Measurements from ENCODE around the gene MTLN. TPM values are rescaled to one million over a fixed set of nuclear protein-coding genes. Genes with fewer than 3 reads are reported as not detected.

The MTLN gene
- total and polyA plus RNA-seq, 2 of the 13 experiments (the other 11 are each of a cell fraction or from before 2014, with no cell fraction given): 37.1 to 50.4 TPM

DNA sequence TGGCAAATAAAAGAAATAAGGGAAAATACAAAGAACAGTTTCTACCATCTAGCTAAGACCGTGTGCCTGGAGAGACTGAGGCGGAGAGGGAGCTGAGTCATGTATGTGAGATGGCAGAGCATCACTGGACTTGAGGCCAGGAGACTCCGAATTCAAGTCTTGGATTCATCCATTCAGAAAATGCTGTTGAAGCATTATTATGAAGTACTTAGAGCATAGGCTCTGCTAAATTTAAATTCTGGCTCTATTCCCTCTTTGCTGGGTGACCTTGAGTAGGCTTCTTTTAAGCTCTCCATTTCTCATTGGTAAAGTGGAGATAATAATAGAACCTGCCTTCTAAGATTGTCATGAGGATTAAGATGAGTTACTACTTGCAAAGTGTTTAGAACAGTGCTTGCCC lies 42.2 kb downstream of the MTLN start:
- Histone ChIP-seq H3K9ac (ENCODE audit: insufficient read depth, low read depth, low read length) (no peak overlapping the region), H3K4me3 (replicated peaks in 1 of 3; ENCODE audit: insufficient read depth in 1 of 3, low read depth in 2 of 3, low read length in 3 of 3) (no peak overlapping the region), H3K27me3 (ENCODE audit: control insufficient read depth in 1 of 2, insufficient read depth in 2 of 2, low read length in 2 of 2) (no peaks in the 10 kb centered on the region; a peak in 1 of 5 replicates), H3K36me3 (replicated peaks in 1 of 2; ENCODE audit: control insufficient read depth in 1 of 2, insufficient read depth in 2 of 2, low read length in 2 of 2) (no peaks in the 10 kb centered on the region), H3K9me3 (ENCODE audit: low read length) (no peaks in the 10 kb centered on the region), H3K27ac (ENCODE audit: extremely low read length, insufficient read depth, low read length) (no peak overlapping the region), H2AFZ (ENCODE audit: low read length) (no peak overlapping the region), H3K4me2 (ENCODE audit: low read depth, low read length) (no peak overlapping the region), H3K4me1 (ENCODE audit: insufficient read depth, low read length) (no peaks in the 10 kb centered on the region), H3K79me2 (ENCODE audit: insufficient read depth, low read length) (no peaks in the 10 kb centered on the region), H4K20me1 (ENCODE audit: insufficient read depth, low read length) (no peaks in the 10 kb centered on the region)
- intact Hi-C loops (cut with micrococcal nuclease; ENCODE audit: unreplicated experiment): no loop called here
- BruUV-seq (replicated peaks): no TSS peak
- POLR2A ChIA-PET: no interaction called here
- no peak for TF ChIP-seq SMAD3 (CRISPR knock-in tag; IDR thresholded peaks at IDR 0.05)
- TF ChIP-seq MAFF (IDR thresholded peaks at IDR 0.05; ENCODE audit: low read depth, low read length): 0 out of 2 replicates have a peak, but pooled peaks have one; percentile 16
- no peak for TF ChIP-seq MIER3 (CRISPR knock-in tag; IDR thresholded peaks at IDR 0.05; ENCODE audit: borderline replicate concordance)
- TF ChIP-seq PAF1 (CRISPR knock-in tag; IDR thresholded peaks at IDR 0.05): no peak
- no peak for TF ChIP-seq SAFB2 (CRISPR knock-in tag; IDR thresholded peaks at IDR 0.05; ENCODE audit: borderline replicate concordance, low read depth)
- TF ChIP-seq ZNF564 (CRISPR knock-in tag; IDR thresholded peaks at IDR 0.05): no peak
- TF ChIP-seq SALL2 (CRISPR knock-in tag; IDR thresholded peaks at IDR 0.05): no peak
- TF ChIP-seq NCOR1 (IDR thresholded peaks at IDR 0.05; ENCODE audit: borderline replicate concordance, low read length): no peak
- TF ChIP-seq MAFK (conservative IDR thresholded peaks at IDR 0.05 in 1 of 2, IDR thresholded peaks at IDR 0.05 in 1 of 2; ENCODE audit: low read length in 2 of 2): peak; percentile 37 to 41; a peak in 2 of 4 replicates
- TF ChIP-seq, protein P1, sequence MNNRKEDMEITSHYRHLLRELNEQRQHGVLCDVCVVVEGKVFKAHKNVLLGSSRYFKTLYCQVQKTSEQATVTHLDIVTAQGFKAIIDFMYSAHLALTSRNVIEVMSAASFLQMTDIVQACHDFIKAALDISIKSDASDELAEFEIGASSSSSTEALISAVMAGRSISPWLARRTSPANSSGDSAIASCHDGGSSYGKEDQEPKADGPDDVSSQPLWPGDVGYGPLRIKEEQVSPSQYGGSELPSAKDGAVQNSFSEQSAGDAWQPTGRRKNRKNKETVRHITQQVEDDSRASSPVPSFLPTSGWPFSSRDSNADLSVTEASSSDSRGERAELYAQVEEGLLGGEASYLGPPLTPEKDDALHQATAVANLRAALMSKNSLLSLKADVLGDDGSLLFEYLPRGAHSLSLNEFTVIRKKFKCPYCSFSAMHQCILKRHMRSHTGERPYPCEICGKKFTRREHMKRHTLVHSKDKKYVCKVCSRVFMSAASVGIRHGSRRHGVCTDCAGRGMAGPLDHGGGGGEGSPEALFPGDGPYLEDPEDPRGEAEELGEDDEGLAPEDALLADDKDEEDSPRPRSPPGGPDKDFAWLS (CRISPR knock-in tag; IDR thresholded peaks at IDR 0.05; ENCODE audit: borderline replicate concordance): no peak
- CTCF ChIA-PET (ENCODE audit: low intra/inter-chr PET ratio, low total read pairs): no interaction called here
- in situ Hi-C loops (cut with HindIII; ENCODE audit: extremely low pct_ligation_motif_present, low pct_unique_long_range_greater_than_20kb): no loop called here
- ATAC-seq: no peak
- no peak for DNase-seq (ENCODE audit: low spot score)
- 26% methylated on average over 3 of the region's 3 CpGs for WGBS (ENCODE audit: low lambda C conversion rate)
- FAIRE-seq: no peak

Data from HepG2 (cell line).